HFF-Myc (cell line): ENCODE data around the gene TIMM17A.
"Not testable (repeated sequence)": the region's sequence is repeated elsewhere in the genome, so short reads cannot be mapped to it uniquely, and the experiment has no call there.

Source experiments
- DNase-seq: peaks from one replicate; pipeline ENCODE4 v3.0.0-alpha.2; 2011; ENCODE audit warnings: low read depth; ENCODE audit errors: extremely low read depth
- H3K4me3 ChIP-seq: replicated peaks from 2 replicates; pipeline ENCODE4 v1.5.1; 2011; ENCODE audit warnings: low read depth, mild to moderate bottlenecking, control low read depth, low read length
- TF ChIP-seq, protein P1 (sequence below): IDR thresholded peaks from 2 replicates; pipeline ENCODE4 v1.5.1; 2012; ENCODE audit warnings: mild to moderate bottlenecking, low read depth, low read length, control low read depth; ENCODE audit errors: missing control alignments

The TIMM17A gene

DNA sequence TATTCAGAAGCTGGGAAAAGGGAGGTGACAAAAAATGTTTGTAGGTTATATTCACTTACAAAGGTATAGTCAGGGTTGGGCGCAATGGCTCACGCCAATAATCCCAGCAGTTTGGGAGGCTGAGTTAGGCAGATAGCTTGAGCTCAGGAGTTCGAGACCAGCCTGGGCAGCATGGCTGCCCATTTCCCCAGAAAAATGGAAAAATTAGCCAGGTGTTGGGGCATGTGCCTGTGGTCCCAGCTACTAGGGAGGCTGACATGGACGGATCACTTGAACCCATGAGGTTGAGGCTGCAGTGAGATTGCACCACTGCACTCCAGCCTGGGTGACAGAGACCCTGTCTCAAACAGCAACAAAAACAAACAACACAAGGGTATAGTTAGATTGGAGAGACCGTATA lies 3.0 kb downstream of the TIMM17A start:
- TF ChIP-seq, protein P1, sequence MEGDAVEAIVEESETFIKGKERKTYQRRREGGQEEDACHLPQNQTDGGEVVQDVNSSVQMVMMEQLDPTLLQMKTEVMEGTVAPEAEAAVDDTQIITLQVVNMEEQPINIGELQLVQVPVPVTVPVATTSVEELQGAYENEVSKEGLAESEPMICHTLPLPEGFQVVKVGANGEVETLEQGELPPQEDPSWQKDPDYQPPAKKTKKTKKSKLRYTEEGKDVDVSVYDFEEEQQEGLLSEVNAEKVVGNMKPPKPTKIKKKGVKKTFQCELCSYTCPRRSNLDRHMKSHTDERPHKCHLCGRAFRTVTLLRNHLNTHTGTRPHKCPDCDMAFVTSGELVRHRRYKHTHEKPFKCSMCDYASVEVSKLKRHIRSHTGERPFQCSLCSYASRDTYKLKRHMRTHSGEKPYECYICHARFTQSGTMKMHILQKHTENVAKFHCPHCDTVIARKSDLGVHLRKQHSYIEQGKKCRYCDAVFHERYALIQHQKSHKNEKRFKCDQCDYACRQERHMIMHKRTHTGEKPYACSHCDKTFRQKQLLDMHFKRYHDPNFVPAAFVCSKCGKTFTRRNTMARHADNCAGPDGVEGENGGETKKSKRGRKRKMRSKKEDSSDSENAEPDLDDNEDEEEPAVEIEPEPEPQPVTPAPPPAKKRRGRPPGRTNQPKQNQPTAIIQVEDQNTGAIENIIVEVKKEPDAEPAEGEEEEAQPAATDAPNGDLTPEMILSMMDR: no peak
- no peak overlapping the region for H3K4me3 ChIP-seq
- no peak for DNase-seq

DNA sequence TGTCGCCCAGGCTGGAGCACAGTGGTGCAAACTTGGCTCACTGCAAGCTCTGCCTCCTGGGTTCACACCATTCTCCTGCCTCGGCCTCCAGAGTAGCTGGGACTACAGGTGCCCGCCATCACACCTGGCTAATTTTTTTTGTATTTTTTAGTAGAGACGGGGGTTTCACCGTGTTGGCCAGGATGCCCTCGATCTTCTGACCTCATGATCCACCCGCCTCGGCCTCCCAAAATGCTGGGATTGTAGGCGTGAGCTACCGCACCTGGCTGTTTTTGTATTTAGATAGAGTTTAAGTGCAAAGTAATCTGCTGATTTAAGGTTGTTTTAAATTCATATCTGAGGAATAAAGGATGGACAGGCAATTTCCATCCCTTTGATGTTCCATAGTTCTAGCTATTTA lies 7.1 kb downstream of the TIMM17A start:
- DNase-seq, H3K4me3 ChIP-seq: not testable (repeated sequence)

DNA sequence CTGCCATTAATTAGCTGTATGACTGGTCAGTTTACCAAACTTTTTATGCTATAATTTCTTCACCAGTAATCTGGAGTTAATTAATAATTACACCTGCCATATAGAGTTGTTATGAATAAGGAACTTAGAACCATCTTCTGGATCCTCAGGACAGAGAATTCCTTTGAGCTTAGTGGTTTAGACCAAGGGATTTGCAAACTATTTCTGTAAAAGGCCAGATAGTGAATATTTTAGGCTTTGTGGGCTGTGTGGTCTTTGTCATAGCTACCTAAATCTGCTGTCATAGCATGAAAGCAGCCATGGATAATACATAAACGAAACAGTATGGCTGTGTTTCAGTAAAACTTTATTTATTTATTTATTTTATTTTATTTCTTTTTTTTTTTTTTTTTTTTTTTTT lies 9.0 kb downstream of the TIMM17A start:
- no peak for DNase-seq
- TF ChIP-seq, protein P1: no peak
- no peak overlapping the region for H3K4me3 ChIP-seq

DNA sequence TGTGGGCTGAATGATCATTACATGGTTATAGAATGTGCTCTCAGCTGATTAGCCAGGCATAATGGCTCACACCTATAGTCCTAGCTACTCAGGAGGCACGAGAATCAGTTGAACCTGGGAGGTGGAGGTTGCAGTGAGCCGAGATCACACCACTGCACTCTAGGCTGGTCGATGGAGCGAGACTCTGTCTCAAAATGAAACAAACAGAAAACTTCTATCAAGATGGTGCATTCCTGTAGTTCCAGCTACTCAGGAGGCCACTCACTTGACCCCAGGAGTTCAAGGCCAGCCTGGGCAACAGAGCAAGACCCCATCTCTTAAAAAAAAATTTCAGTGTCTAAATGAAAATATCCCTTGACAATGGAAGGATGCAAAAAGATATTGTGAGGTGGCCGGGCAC lies 10.9 kb downstream of the TIMM17A start:
- no peak overlapping the region for H3K4me3 ChIP-seq
- TF ChIP-seq, protein P1: no peak
- DNase-seq: no peak

DNA sequence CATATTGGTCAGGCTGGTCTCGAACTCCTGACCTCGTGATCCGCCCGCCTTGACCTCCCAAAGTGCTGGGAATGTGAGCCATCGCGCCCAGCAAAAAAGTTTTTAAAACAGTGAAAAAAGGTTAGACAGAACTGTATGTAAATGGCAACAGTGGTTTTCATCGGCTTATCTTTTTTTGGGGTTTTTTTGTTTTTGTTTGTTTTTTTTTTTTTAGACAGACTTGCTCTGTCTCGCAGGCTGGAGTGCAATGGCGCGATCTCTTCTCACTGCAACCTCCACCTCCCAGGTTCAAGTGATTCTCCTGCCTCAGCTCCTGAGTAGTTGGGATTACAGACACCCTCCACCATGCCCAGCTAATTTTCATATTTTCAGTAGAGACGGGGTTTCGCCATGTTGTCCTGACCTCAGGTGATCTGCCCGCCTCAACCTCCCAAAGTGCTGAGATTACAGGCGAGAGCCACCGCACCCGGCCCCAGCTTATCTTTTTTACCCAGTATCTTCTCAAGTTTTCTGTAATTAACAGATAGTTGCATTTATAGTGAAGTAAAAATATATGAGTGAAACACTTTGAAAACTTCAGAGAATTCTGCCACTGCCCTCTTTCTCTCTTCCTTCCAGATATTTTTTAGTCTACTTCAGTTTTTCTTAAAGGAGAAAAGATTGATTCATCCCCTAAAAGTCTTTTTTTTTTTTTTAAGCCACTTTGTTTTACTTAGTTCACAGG lies 13.1 kb downstream of the TIMM17A start:
- TF ChIP-seq, protein P1: no peak
- DNase-seq: no peak
- H3K4me3 ChIP-seq: no peak overlapping the region

DNA sequence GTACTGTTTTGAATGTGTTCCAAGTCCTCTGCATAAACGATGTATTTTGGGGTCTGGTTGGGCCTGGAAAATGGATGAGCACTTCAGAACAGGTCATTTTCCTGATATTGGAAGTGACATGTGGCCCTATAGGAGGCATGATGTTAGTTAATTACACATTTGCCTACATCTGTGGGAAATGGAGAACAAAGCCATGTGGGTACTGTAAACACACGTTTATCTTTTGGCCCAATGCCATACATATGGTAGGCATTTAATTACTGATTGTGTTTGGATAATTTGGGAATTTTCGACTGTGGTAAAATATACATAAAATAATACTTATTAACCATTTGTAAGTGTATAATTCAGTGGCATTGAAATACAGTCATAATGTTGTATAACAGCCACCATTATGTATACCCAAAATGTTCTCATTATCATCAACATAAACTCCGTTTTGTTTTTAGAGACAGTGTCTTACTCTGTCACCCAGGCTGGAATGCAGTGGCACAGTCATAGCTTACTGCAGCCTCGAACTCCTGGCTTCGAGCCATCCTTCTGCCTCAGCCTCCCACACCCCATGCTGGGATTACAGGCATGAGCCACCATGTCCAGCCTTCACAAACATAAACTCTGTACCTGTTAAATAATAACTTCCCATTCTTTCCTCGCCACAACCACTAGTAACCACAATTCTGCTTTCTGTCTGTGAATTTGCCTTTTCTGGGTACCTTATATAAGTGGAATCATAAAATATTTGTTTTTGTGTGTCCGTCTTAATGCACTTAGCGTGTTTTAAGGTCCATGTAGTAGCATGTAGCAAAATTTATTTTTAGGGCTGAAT lies 15.2 kb downstream of the TIMM17A start:
- H3K4me3 ChIP-seq: no peak overlapping the region
- TF ChIP-seq, protein P1: no peak
- no peak for DNase-seq

DNA sequence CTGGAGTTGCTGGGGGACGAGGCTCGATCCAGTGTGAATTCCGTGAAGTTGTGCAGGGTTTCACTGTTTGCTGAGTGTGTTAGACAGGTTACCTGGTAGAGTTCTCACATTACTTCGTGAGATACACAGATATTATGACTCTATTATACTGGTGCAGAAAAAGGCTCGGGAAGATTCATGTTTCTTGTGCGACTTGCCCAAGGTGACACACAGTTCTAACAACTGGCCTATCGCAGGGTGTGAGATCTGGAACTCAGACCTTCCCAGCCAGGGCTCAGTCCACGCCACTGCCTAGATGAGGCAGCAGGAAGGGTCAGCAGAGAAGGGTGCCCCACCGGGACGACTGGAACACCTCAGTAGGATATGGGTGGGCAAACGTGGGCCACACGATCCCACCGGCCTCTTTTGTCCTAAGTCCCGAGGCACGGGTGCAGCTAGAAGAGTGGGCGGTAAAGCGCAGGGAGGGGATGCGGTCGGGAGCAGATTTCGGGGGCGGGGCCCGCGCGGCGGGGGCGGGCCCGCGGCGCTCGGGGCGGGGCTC lies 26.8 kb downstream of the TIMM17A start:
- peak overlapping the region; percentile 54 for H3K4me3 ChIP-seq
- DNase-seq: no peak
- TF ChIP-seq, protein P1: no peak
